HG03521 (cell line): Measurements from ENCODE around the gene SPATA13.

ENCODE experiments used
- ATAC-seq: cut with Tn5 transposase; IDR thresholded peaks from one replicate; pipeline ENCODE4 v1.9.1; 2021; ENCODE audit warnings: mild to moderate bottlenecking, moderate library complexity; ENCODE audit not compliant: unreplicated experiment

The SPATA13 gene

DNA sequence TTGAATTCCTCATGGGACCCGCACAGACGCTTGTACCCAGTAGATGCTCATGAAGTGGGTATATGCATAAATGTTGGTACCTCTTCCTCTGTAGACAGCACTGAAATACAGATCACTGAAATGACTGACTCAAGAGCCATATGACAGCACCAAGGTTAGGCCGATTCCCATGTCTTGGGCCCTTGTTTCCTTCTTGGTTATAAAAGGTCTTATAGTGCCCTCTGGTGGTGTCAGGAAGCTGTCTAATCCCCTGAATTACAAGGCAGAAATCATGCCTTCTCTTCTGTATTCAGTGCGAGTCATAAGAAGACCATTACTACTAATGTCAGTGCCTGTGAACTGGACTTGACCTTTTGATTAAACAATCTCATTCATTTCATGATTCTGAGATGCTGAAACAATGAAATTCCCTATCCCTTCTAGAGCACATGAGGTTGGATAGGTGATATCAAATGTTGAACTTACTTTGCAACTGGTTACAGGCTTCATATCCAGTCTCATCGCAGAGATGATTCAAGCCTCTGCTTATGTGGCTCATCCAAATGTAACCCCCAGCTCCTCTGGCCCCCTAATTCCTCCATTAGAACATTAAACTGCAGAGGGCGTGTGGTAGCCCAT is 59.7 kb downstream of the SPATA13 start:
- ATAC-seq, result peak; percentile 37

DNA sequence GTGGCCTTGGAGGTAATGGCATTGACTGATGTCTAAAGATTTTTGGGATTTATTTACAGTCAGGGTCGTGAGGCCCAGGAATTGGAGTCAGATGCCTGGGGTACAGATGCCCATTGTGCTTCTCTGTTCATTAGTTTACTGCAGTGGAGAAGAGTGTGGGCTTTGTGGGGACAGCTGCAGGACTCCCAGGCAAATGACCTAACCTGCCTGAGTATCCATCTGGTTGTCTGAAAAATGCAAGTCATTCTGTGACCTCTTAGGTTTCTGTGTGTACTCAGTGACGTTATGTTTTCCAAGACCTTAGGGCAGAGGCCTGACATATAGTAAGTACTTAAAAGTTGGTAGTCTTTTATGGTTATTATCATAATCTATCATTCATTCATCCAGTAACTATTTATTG is 60.5 kb downstream of the SPATA13 start:
- no peak for ATAC-seq

DNA sequence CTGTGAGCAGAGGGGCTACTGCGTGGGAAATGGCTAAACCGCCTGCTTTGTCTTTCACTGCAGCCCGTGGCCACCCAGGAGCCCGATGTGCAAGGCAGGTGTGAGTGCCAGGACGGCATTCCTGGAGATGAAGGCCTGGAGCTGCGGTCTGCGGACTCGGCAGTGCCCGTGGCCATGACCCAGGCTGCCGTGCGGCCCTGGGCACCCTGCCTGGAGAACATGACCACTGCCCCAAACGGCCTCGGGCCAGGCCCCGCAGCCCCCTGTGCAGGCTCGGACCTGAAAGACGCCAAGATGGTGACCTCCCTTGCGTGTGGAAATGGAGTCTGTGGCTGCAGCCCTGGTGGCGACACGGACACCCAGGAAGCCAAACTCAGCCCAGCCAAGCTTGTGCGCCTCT is 62.2 kb downstream of the SPATA13 start:
- ATAC-seq, result no peak

DNA sequence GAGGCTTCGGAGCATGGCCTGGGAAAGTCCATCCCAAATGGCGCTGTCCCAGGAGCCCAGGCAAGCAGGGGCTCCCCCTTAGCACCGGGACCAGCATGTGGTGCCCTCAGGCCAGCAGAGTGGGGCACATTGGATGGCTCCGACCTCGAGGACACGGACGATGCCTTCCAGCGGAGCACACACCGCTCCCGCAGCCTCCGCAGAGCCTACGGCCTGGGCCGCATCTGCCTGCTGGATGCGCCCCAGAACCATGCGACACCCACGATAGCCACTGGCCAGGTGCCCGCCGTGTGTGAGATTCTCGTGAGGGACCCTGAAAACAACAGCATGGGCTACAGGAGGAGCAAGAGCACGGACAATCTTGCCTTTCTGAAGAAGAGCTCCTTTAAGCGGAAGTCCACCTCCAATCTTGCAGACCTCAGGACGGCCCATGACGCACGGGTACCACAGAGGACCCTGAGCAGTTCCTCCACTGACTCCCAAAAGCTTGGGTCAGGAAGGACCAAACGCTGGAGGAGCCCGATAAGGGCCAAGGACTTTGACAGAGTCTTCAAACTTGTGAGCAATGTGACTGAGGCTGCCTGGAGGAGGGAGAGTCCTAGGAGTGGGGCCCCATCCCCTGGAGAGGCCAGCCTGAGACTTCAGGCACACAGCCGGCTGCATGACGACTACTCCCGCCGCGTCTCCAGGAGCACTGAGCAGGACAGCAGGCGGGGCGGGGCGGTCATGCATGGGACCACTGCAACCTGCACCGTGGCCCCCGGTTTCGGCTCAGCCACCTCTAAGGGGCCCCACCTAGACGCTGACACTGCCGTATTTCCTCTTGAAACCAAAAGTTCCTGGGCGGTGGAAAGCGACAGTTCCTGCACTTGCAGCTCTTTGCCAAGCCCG is 63.1 kb downstream of the SPATA13 start:
- no peak for ATAC-seq

DNA sequence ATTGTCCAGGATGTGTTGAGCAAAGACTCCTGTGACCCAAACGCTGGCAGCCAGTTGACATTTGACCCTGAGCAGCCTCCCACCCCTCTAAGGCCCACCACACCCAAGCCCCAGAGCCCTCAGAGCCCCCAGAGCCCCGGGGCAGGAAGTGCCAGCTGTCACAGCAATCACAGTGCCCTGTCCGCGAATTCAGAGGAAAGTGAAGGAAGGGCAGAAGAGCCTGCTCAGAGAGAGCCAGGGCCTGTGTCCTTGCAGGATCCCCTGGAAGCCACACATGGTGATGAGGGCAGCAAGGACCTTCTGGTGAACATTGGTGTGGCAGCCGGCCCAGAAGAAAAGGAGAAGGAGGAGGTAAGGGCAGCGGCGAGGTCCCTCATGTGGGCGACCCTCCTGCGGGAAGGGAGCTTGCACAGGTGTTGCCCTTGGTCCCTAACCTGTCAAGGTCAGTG is 63.7 kb downstream of the SPATA13 start:
- ATAC-seq, result no peak

DNA sequence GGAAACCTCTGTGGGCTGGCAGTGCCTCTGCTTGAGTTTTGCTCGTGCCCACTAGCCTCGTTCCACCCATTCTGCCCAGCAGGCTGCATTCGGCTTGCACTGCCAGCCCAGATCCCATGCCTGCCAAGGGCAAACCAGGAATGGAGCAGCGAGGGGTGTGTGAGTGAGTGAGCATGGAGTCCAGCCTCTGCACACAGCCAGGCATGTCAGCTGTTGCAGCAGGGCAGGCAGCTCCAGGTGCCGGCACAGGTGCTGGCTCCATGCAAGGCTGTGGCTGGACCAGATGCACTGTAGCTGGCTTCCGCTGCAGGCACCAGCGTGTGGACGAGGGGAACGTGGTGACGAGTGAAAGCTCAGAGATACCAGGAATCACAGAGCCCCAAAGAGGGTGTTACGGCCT is 64.5 kb downstream of the SPATA13 start:
- no peak for ATAC-seq

DNA sequence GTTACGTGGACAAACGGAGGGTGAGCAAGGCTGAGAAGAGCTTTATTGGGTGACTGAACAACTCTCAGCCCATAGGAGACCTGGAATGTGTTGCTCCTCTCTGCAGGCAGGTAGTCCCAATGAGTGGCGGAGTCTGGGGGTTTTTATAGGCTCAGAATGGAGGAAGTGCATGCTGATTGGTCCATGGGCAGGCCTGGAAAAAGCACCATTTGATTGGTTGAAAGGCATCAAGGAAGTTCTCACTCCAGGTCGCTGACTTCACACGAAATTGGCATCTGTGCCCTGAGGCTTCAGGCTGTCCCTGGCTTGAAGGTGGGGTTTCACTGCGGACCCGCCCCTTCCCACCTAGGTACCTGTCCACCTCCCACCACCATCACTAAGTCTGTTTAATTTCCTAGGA is 65.4 kb downstream of the SPATA13 start:
- ATAC-seq, result no peak

DNA sequence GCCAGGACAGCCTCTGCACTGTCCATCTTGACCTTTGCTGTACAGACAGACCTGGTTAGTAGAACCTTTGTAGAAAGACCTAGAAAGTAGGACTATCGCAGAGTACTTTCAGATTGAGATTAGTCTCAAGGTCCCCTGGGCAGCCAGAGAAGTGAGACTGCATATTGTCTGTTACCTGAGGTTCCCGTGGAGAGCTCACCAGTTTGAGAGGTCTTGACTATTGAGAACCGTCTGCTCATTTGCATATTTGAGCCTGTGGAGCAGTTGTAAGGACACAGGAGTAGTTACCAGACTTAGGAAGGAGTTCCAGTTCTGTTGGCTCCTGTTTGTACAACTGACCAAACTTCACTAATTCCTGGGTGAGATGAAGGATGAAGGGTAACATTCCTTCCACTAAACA is 66.2 kb downstream of the SPATA13 start:
- no peak for ATAC-seq

DNA sequence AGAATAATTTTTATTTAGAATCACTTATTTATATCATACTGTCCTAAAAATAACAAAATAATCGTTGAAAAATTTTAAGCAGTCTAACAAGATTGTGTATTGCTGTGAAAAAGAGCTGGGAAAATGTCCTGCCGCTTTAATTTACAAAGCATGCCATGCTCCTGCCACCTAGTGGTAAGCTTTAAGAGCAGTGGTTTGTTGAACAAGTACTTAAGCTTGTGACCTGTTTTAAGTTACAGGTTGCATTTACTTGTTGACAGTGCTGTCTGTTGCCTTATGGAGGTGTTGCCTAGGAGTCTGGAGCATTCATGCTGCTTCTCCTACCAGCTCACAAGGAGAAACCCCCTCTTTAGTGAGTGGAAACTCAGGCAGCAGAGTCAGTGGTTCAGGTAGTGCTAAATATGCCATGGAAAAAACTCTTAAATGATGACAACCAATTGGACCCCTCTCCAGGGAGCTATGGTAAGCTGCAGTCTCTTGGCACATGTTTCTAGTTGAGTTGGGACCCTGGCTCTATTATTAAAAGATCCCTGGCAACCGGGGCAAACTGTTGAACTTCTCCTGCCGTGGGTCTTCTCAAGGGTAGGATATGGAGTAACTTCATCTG is 68.4 kb downstream of the SPATA13 start:
- no peak for ATAC-seq

DNA sequence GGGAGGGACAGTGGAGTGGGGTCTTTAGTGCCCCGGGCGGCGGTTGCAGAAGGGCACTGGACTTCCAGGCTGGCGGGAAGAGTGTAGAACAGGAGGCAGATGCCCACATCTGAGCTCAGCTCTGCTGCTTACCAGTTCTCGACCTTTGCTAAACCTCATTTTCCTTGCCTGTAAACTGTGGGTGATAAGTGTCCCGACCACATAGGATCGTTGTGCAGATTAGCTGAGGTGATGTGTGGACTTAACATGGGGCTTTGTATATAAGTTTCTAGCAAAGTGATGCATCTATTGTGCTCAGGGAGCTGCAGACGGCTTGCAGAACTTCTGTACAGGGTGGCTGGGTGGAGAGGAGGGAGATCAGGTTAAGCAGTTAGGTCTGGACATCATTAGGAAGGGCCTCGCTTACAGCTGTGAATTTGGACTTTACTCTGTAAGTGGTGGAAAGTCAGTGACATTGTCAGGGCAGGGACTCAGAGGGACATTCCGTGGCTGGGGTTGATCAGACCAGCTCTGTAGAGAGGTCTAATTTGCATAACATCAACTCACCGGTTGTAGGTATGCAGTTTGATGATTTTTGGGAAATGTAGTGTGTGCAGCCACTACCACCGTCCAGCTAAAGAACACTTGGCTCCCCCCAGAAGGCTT is 70.0 kb downstream of the SPATA13 start:
- ATAC-seq, result no peak

DNA sequence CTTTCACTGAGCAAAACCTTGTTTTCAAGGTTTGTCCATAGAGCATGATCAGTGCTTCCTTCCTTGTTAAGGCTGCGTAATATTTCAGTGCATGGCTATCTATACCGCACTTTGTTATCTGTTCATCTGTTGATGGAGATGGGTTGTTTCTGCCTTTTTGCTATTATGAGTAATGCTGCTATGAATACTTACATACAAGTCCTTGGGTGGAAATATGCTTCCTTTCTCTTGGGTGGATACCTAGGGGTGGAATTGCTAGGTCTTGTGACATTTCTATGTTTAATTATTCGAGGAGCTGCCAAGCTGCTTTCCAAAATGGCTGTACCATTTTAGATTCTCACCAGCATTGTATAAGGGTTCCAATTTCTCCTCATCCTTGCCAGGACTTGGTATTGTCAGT is 70.9 kb downstream of the SPATA13 start:
- no peak for ATAC-seq

DNA sequence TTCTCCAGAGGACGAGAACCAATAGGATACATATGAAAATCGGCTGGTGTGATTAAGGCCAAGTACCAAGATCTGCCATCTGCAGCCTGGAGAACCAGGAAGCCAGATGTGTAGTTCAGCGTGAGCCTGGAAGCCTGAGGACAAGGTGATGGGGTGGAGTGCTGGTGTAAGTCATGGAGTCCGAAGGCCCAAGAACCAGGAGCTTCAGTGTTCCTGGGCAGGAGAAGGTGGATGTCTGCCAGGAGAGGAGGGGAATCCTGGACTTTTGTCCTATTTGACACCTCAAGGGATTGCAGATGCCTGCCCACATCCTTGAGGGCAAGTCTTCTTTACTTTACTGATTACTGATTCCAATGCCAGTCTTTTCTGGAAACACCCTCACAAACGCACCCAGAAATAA is 71.5 kb downstream of the SPATA13 start:
- ATAC-seq, result no peak

DNA sequence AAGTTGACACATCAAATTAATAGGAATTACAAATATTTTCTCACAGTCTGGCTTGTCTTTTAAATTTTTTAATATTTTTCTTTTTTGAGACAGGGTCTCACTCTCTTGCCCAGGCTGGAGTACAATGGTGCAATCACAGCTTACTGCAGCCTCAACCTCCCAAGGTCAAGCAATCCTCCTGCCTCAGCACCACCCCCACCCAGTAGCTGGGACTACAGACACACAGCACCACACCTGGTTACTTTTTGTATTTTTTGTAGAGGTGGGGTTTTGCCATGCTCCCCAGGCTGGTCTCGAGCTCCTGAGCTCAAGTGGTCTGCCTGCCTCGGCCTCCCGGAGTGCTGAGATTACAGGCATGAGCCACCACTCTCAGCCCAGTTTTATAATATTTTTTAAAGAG is 72.0 kb downstream of the SPATA13 start:
- no peak for ATAC-seq

DNA sequence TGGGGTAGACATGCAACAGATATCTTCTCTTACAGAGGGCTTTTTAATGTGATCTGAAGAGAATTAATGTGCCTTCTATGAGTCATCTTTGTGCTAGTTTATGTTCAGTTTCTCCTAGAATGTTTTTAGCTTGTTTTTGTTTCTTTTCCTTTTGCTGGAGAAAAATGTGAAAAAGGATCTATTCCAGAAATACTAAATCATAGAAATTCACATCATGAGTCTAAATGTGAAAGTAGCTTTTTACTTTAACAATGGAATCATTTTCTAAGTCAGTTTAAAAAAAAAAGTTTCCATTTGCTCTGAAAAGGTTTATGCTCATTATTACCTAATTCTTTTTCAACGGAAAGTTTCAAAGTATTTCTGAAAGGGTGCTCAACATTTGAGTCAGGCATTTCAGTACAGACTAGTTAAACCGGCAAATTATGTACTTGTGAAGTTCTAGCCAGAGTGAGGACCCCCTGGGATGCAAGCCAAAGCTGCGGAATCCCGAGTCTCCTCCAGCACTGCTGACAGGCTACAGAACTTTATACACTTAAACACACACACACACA is 72.9 kb downstream of the SPATA13 start:
- ATAC-seq, result no peak

DNA sequence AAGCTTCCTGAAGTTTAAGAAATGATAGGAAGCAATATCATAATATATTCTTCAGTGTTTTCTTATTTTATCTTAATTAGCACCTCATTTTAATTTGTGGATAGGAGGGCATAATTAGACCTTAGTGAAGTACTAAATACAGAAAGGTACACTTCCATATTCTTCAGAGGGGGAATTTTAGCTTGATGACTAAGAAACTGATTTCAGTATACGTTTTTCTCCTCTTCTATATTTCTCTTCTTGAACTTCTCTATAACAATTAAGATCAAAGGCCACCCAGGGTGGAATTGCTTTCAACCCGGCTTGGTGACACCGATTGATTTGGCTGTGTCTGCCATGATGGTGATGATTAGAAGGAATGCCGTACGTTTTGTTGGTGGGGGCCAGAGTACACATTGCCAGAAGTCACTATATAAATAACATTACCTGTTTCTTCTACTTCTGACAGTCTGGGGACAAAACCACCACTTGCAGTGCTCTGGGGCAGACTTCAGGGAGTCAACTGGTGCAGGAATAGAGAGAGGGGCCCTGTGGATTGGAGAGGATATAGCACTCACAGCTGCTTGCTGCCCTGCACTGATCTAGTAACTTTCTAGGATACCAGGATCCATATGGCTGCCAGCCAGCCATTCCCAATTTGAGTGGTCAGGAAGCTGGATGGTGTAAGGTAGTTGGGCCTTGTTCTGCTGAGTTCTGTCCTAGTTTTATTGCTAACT is 73.8 kb downstream of the SPATA13 start:
- no peak for ATAC-seq

DNA sequence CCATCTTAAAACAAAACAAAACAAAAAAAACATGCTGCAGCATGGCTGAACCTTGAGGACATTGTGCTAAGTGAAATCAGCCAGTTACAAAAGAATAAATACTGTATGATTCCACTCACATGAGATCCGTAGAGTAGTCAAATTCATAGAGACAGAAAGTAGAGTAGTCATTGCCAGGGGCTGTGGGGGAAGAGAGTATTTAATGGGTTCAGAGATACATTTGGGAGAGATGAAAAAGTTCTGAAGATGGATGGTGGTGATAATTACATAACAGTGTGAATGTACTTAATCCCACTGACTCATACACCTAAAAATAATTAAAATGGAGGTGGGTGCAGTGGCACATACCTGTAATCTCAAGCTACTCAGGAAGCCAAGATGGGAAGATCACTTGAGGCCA is 76.8 kb downstream of the SPATA13 start:
- no peak for ATAC-seq

DNA sequence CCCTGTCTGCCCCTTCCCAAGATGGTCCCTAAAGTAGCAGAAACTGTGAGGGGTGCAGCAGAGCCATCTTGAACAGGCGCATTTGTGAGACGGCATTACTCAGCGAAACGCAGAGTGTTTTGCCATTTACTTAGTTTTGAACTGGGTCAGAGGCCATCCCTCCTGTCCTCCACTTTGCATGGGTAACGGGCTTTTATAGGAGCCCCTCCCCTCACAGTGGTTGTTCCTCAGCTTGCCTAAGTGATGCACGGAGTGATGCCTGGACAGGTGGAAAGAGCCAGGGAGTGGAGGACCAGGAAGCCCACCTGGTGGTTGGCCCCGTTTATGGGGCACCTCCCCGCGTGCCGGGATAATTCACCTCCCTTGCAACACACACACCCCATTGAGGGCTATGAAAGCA is 80.8 kb downstream of the SPATA13 start:
- ATAC-seq, result no peak

DNA sequence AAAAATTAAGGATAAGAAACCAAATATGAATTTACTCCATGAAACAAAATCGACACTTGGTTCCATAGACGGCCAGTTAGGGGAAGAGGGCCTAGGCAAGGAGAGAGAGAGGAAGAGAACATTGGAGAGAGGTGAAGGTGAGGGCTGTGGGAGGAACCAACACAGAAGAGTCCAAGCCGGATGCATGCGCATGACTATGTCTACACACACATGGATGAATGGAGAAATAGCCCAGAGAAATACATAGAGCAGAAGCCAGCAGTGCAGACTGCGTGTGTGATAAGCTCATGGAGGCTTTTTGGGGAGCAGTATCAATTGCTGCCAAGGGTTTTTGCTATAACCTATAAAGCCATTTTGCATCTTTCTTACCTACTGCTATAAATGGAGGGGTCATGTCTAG is 81.6 kb downstream of the SPATA13 start:
- ATAC-seq, result no peak

DNA sequence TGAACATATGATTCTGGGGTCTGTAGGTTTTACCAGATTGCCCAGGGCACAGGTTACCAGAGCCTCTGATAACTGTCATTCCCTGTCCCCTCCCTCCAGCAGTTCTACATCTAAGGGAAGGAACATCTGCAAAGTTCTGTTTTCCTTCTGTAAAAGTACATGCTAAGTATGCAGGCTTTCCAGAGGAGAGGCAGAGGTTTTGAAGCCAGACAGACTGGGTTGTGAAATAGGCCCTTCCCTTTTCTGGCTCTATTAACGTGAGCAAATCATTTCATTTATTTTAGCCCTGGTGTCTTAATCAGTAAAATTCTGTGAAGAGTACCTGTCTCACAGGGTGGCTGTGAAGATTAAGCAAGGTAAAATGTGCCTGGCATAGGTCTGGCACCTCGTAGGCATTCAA is 82.8 kb downstream of the SPATA13 start:
- ATAC-seq, result no peak

DNA sequence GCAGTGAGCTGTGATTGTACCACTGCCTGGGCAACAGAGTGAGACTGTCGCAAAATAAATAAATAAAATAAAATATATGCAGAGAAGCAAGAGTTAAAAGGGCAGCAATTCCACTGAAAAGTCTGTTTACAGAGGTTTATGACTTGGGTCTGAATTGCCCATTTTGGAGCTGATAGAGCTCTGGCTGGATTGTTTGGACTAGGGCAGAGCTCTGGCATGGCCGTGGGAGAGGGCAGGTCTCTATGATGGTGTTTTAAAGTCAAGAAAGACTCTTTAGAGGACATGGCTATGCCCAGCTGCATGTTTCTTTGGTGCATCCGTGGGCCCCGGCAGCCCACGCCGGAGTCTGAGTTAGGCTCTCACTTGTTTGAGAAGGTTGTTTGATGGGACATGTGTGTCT is 84.3 kb downstream of the SPATA13 start:
- ATAC-seq, result no peak

DNA sequence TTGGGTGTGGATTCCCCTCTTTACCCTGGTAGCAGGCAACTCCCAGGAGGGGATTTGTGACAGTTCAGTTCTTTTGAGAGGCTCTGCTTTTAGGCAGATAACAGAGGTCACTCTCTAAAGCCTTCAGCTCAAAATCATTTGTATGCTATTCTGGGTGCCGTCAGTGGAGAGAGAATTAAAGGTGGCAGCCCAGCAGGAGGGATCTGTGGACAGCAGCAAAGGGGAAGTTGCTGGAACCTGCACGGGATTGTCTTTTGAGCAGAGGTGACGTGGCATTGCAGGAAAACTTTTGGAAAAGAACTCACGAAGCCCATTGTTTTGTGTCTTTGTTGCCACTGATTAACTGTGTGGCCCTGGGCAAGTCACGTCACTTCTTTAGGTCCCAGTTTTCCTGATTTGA is 86.5 kb downstream of the SPATA13 start:
- no peak for ATAC-seq
